ENCODE measurements around the gene HOXC6. TPM values are rescaled to one million over a fixed set of nuclear protein-coding genes. Genes with fewer than 3 reads are reported as not detected.
"Not testable (repeated sequence)": the region's sequence is repeated elsewhere in the genome, so short reads cannot be mapped to it uniquely, and the experiment has no call there.

The HOXC6 gene
- total RNA-seq, 1 experiment from 2014 or later: 2.0 TPM

DNA sequence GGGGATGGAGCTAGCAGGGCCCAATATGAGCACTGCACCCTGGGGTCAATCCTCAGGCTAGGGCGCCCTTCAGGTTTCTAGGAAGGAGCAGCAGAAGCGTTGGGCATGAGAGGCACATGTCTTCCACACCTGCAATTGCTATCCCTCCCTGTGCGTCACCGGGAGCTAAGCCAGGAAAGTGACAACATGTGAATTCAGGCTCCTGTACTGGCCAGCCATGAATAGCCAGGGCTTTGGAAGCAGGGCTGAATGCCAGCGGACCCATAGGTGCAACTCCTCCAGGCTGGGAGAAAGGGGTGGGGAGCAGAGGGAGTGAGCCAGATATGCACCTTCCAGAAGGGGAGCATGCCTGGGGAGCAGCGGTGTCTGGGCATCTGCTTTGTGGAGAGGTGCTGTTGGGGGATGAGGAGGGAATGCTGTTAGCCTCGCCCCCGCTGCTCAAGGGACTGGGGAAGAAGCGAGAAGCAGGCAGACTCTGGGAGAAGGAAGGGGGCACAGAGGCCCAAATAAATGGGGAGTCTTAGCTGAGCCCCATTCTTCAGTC, 10.7 kb downstream of the HOXC6 start:
- no peak for DNase-seq (ENCODE audit: low read depth)

GRCh38 chr12:54039417-54040147, 11.3 kb downstream of the HOXC6 start:
- DNase-seq (ENCODE audit: low read depth): no peak

DNA sequence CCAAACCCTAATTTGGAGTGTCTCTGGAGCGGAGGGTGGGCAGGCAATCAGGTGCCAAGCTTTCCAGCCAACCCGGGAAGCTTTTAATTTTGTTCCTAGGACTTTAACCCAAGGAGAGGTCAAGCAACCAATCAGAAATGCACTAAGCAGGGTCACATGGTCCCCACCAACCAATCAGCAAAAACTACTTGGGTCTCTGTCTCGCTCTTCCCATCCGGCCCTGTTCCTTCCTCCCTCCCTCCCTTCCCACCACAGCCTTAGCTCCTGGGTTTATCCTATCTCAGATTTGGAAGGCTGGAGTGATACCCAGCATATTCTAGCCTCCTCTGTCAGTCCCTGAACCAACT, 11.9 kb downstream of the HOXC6 start:
- peak; percentile 30 for DNase-seq (ENCODE audit: low read depth)

- DNase-seq (ENCODE audit: low read depth): no peak
Observed at GRCh38 chr12:54040648-54041047, 12.4 kb downstream of the HOXC6 start.

GRCh38 chr12:54041097-54041690, 13.0 kb downstream of the HOXC6 start:
- no peak for DNase-seq (ENCODE audit: low read depth)

DNA sequence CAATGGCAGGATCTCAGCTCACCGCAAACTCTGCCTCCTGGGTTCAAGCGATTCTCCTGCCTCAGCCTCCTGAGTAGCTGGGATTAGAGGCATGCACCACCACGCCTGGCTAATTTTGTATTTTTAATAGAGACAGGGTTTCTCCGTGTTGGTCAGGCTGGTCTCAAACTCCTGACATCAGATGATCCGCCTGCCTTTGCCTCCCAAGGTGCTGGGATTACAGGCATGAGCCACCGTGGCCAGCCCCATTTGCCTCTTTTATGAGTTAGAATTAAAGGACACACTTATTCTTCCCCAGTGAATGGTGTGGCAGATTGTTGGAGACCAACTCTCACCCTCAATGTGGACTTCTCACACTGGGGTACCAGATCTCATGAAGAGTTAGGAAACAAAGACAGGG, 13.8 kb downstream of the HOXC6 start:
- DNase-seq (ENCODE audit: low read depth): not testable (repeated sequence)

GRCh38 chr12:54042970-54043853, 15.0 kb downstream of the HOXC6 start:
- no peak for DNase-seq (ENCODE audit: low read depth)

DNA sequence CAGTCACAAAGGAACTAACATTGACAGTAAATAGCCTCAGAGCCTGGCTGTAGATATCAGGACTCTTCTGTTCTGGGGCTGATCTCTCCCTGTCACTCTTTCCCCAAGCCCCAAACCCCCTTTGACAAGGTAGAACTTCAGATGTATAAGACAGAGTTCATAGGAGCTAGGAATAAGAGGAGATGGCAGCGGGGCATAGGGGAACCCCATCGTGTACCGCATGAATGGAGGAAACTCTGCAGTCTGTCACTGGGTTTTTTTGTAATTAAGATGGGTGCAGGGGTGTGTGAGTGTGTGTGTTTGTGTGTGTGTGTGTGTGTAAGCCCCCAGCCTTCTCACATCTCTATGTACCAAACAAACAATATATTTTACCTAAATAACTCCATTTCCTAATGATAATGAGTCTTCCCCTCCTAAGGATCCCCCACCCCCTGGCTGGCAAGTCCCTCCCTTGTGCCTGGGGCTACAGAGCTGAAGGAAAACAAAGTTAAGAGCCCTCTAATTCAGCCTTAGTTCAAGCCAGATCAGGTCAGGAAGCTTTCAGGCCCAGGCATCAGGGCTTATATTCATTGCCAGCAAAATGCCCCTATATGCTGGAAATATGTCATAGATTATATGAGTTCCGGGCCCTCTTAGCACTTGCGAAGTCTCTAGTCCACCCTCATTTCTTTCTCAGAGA, 16.3 kb downstream of the HOXC6 start:
- DNase-seq (ENCODE audit: low read depth): no peak

DNA sequence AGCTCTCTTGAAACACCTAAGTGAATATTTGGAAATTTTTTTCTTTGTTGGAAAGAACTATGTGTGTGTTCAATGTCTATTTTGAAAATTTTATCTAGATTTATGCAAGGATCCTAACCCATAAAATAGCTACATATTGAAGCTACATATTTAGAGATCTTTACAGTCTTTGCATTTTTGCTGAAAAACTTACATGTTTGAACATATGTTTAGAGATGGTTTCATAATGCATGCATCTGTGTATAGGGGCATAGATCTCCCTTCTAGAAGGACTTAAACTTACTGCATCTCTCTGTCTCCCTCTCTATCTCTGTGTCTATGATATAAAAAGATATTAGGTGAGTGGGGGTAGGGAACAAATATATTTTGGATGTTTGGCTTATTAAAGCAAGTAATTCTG, 17.2 kb downstream of the HOXC6 start:
- DNase-seq (ENCODE audit: low read depth): no peak

GRCh38 chr12:54045868-54046521, 17.8 kb downstream of the HOXC6 start:
- DNase-seq (ENCODE audit: low read depth): no peak

- DNase-seq (ENCODE audit: low read depth): no peak
Observed at GRCh38 chr12:54046809-54047159, 18.5 kb downstream of the HOXC6 start.

DNA sequence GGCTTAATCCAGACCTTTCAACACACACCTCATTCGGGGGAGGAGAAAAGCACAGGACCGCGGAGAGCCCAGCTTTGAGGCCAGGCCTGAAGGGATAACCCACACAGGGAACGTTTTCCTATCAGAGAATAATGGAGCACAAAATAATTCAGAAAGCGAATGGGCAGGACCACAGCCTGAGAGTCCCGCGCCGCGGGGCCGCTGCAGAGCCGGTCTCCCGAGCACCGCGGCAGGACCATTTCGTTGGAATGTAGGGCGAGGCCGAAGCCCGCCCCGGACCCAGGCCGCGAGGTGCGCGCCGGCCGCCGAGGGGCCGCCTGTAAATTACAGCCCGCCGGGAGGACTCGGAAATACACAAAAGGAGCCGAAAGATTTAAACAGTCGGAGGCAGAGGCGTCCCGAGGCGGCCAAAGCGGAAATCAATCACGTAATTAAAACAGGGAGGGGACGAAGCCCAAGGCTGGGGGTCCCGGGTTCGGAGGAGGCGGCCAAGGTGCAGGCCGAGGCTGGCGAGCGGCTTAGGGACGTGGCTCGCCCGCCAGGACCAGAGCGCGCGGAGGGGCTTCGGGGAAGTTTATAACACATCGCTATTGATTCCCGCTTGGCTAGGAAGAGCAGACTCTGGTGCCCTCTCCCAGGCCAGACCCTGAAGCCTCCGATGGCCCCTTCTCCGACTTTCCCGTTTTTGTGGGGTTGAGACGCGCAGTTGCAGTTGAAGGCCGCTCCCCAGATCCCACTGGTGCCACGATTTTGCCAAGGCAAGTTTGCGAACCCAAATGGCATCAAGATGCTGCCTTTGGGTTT, 19.1 kb downstream of the HOXC6 start:
- DNase-seq (ENCODE audit: low read depth): no peak

DNA sequence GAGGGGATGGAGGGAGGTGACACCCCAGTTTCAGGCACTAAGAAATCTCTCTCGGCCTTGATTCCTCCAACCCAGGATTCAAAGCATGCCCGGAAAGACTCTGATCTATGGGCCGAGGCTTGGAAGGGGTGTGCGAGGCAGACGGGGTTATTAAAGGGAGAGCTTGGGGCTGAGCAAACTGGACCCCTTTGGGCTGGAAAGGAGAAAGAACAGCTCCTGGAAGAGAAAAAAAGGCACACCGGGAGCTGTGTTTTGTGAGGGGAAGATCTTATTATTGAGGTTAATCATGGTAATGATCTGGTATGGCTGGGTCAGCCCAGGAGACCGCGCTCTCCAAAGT, 19.7 kb downstream of the HOXC6 start:
- no peak for DNase-seq (ENCODE audit: low read depth)

DNA sequence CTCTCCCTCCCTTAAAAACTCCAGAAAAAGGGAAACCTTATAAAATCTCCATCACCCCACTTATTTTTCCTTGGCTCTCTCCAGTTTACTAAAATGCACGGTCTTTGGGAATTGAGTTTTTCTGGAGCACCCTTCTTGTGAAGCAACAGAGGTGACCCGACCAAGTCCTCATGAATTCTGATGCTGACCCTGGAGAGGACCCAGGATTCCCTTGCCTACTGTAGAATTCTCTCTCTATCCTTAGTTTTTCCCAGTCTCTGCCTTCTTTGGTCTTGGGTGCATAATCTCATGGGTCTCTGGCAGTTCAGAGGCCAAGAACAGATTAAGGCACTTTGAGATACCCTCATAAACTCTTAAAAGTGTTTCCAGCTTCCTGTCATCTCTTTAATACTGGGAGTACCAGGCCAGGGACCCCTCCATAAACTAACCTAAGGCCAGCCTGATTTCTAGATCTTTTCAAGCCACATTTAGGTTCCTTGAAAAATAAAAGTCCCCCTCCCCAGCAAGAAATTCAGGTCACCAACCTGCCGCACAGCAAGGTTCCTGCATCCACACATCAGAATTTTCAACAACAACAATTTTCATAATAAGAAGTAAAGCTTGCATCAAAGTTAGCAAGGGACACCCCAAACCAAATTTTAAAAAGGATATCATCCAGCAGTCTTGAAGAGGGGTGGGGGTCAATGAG, 20.3 kb downstream of the HOXC6 start:
- DNase-seq (ENCODE audit: low read depth): no peak

DNA sequence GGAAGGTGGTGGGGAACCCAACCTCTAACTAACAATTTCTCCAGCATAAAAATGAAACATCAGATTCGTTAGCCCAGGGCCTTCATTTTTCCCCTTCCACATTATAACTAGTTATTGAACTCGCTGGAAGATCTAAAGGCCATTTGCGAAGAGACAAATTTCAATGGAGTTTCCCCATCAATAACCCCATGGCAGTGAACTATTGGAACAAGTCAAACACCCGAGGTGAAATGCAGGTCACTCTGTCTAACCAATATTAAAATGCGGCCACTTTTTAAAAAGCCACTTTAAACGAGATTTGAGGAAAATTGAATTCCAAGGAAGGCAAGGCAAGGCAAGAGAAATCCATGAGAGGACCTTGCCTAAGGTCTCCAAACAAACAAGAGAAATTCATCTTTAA, 20.9 kb downstream of the HOXC6 start:
- no peak for DNase-seq (ENCODE audit: low read depth)

- no peak for DNase-seq (ENCODE audit: low read depth)
Observed at GRCh38 chr12:54050482-54050810, 22.2 kb downstream of the HOXC6 start.

GRCh38 chr12:54051026-54051842, 23.0 kb downstream of the HOXC6 start:
- DNase-seq (ENCODE audit: low read depth): no peak

DNA sequence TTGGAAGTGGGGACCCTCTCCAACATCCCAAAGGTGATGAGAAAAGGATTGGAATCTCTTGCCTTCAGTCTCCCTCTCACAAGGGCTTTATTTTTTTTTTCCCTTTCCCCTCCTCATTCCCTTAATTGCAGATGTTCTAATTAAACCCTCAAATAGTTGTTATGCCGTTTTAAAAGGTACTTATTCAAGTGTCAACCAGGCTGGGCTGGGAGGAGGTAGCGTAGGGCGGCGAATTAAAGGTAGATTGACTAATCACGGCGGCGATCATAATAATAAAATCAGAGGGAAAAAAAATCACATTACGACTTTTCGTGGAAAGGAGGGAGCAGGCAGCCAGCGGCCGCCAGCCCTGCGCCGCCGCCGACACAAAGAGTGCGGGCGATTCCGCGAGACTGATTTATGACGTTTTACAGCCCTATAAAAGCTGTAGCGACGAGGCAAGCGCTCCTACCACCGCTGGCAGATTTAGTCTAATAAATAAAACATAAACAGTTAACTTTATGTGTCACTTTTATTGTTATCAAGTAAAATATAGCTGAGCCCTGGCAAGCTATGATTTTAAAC, 23.7 kb downstream of the HOXC6 start:
- DNase-seq (ENCODE audit: low read depth): no peak

All from HT1080 (cell line).